GM18909 (cell line): ENCODE results near the gene FILIP1.

Experiments used
- ATAC-seq: cut with Tn5 transposase; IDR thresholded peaks from one replicate; pipeline ENCODE4 v1.9.1; 2021; ENCODE audit warnings: mild to moderate bottlenecking; ENCODE audit not compliant: unreplicated experiment, poor library complexity

The FILIP1 gene

DNA sequence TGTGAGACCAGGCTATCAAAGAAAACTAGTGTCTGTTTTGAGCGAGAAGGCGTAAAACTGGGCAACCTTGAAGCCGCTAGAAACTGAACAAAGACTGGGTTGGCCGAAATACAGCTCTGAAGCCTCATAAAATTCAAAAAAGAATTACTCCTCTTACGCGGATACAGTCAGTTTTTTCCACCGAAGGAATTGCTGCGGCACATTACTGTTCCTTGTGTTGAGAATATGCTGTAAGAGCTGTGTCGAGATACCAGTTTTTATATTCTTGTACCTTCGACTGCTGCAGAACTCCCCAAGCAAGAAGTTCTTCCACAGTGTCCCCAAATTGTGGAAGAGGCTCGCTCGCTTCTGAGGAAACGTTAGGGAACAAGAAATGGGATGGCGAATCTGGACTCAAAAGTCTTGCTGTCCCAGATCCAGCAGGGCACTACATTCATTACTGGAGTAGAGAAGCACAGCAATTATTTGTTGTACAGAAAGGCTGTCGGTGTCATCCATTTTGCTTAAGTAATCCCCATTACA, 249.5 kb downstream of the FILIP1 start:
- ATAC-seq, result no peak

DNA sequence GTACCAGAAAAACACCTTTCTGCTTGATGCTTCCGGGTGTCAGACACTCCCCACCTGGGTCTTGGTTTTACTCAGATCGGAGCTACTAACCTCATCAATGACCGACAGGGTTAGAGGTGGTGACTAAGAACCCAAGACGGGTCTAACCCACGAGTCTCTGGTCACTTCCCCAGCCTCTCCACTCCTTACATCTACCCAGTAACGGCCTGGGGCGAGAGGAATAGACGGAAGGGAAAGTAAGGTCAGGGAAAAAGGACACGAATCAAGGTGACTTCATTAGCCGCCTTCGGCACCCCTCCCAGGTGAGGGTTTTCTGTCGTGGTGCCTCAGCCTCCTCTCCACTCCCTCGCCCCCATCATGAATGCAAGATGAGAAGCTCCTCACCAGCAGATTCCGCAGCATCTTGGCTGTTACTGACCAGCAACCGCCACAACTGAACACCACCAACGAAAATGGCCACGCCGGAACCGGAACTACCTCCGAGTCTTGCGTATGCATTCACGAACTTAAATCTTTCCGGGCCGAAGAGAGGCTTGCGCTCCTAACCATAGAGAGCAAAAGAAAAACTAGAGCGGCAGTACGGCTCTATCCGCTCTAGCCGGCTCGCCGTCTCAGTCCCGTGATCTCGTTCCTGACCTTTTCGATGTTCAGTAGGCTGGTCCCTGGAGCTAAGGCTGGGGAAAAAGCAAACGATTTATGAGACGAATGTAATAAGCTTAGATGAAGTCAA, 250.1 kb downstream of the FILIP1 start, which contains the start of gene COX7A2:
Gene COX7A2, minus strand, starts transcription at position 469 of the 730 bp plus-strand sequence. Its CDS starts 67 bp downstream, at position 402.
- peak; percentile 96 for ATAC-seq
